Smooth muscle cell (in vitro differentiated cells): ENCODE results near the gene GPC6. TPM values are rescaled to one million over a fixed set of nuclear protein-coding genes. Genes with fewer than 3 reads are reported as not detected.
"Not testable (repeated sequence)": the region's sequence is repeated elsewhere in the genome, so short reads cannot be mapped to it uniquely, and the experiment has no call there.

Source experiments
- DNase-seq: peaks from one replicate; lab custom pipeline; 2025; ENCODE audit not compliant: unreplicated experiment; lab: John Stamatoyannopoulos, UW
- H2AFZ ChIP-seq: fragments of 200-600 bp; sonication (generic); 2 replicates; pipeline ENCODE4 v1.6.0; 2016; ENCODE audit warnings: antibody characterized with exemption, low read depth, mild to moderate bottlenecking
- H3F3A ChIP-seq: fragments of 200-600 bp; sonication (generic); 2 replicates; pipeline ENCODE4 v1.6.0; 2017; ENCODE audit warnings: antibody characterized with exemption, low read depth
- H3K27ac ChIP-seq: fragments of 200-600 bp; sonication (generic); 2 replicates; pipeline ENCODE4 v1.5.1; 2016; ENCODE audit warnings: low read depth, mild to moderate bottlenecking
- H3K27me3 ChIP-seq: fragments of 200-600 bp; sonication (generic); 2 replicates; pipeline ENCODE4 v1.6.1; 2016; ENCODE audit warnings: low read depth, mild to moderate bottlenecking
- H3K36me3 ChIP-seq: fragments of 200-600 bp; sonication (generic); 2 replicates; pipeline ENCODE4 v1.5.1; 2016; ENCODE audit warnings: low read depth
- H3K4me1 ChIP-seq: fragments of 200-600 bp; sonication (generic); 2 replicates; pipeline ENCODE4 v1.5.1; 2016; ENCODE audit warnings: low read depth
- H3K4me2 ChIP-seq: fragments of 200-600 bp; sonication (generic); 2 replicates; pipeline ENCODE4 v1.6.0; 2016; ENCODE audit warnings: mild to moderate bottlenecking
- H3K4me3 ChIP-seq: fragments of 200-600 bp; sonication (generic); 2 replicates; pipeline ENCODE4 v1.5.1; 2016; ENCODE audit warnings: mild to moderate bottlenecking
- H3K79me2 ChIP-seq: fragments of 200-600 bp; sonication (generic); 2 replicates; pipeline ENCODE4 v1.6.0; 2016; ENCODE audit warnings: low read depth, mild to moderate bottlenecking
- H3K9ac ChIP-seq: fragments of 200-600 bp; sonication (generic); 2 replicates; pipeline ENCODE4 v1.6.0; 2016; ENCODE audit warnings: low read depth
- H3K9me3 ChIP-seq: fragments of 200-600 bp; sonication (generic); replicated peaks from 2 replicates; pipeline ENCODE4 v1.5.1; 2016; ENCODE audit warnings: low read depth
- H4K20me1 ChIP-seq: fragments of 200-600 bp; sonication (generic); 2 replicates; pipeline ENCODE4 v1.6.0; 2016; ENCODE audit warnings: low read depth
- CTCF ChIP-seq: fragments of 200-600 bp; sonication (generic); IDR thresholded peaks from 2 replicates; pipeline ENCODE4 v1.5.1; 2017; ENCODE audit warnings: borderline replicate concordance, mild to moderate bottlenecking, antibody characterized with exemption; ENCODE audit not compliant: insufficient read depth, poor library complexity, severe bottlenecking
- WGBS: methylation state at CpG from one replicate; pipeline ENCODE4 v1.1.7; 2016; ENCODE audit warnings: low lambda C conversion rate; 5-methylcytosine and 5-hydroxymethylcytosine counted together
- polyA plus RNA-seq: library from polyadenylated mRNA; unstranded; fragments of >200 nt; fragmentation: Nextera tagmentation; extraction: Ambion mirVana; gene quantifications from 2 replicates; pipeline ENCODE4 v1.2.1, GENCODE V29; 2016
- total RNA-seq: library from RNA; depleted of rRNA; stranded (reverse); fragments of >200 nt; gene quantifications from 2 replicates; pipeline ENCODE4 v1.2.3, GENCODE V29; 2014

GPC6 gene
- total and polyA plus RNA-seq, 2 experiments from 2014 or later: 19.7 to 68.5 TPM

- H3K9ac ChIP-seq: no peak overlapping the region
- H3K4me3 ChIP-seq: no peak overlapping the region
- no peak for DNase-seq
- no peak overlapping the region for H2AFZ ChIP-seq
- H3K27ac ChIP-seq: no peak overlapping the region
- no peak for TF ChIP-seq CTCF
- H3F3A ChIP-seq: no peaks in the 10 kb centered on the region
- no peaks in the 10 kb centered on the region for H4K20me1 ChIP-seq
- H3K4me2 ChIP-seq: no peak overlapping the region
- H3K79me2 ChIP-seq: no peaks in the 10 kb centered on the region
- 68% methylated on average over 3 of the region's 3 CpGs for WGBS
- H3K4me1 ChIP-seq: peaks cover 6% of the 10 kb centered on the region
- no peaks in the 10 kb centered on the region for H3K36me3 ChIP-seq
- H3K27me3 ChIP-seq: no peaks in the 10 kb centered on the region
- no peaks in the 10 kb centered on the region for H3K9me3 ChIP-seq
Measured at GRCh38 chr13:94296471-94296870, 1069.9 kb downstream of the GPC6 start.

GRCh38 chr13:94298346-94298745 is 1071.7 kb downstream of the GPC6 start:
- no peak overlapping the region for H3K27ac ChIP-seq
- H3K27me3 ChIP-seq: no peaks in the 10 kb centered on the region
- H3K36me3 ChIP-seq: no peaks in the 10 kb centered on the region
- peaks cover 6% of the 10 kb centered on the region for H3K4me1 ChIP-seq
- H3K4me3 ChIP-seq: no peak overlapping the region
- no peak overlapping the region for H3K9ac ChIP-seq
- H3K79me2 ChIP-seq: no peaks in the 10 kb centered on the region
- 69% methylated on average over 4 of the region's 4 CpGs for WGBS
- no peaks in the 10 kb centered on the region for H4K20me1 ChIP-seq
- no peak overlapping the region for H3K4me2 ChIP-seq
- no peak for TF ChIP-seq CTCF
- no peak overlapping the region for H2AFZ ChIP-seq
- no peaks in the 10 kb centered on the region for H3K9me3 ChIP-seq
- no peak for DNase-seq
- H3F3A ChIP-seq: no peaks in the 10 kb centered on the region

- H3K27ac ChIP-seq: no peak overlapping the region
- 64% methylated on average over 4 of the region's 4 CpGs for WGBS
- no peak overlapping the region for H3K9ac ChIP-seq
- H3K27me3 ChIP-seq: no peaks in the 10 kb centered on the region
- no peak for DNase-seq
- no peaks in the 10 kb centered on the region for H4K20me1 ChIP-seq
- no peaks in the 10 kb centered on the region for H3K36me3 ChIP-seq
- H2AFZ ChIP-seq: no peak overlapping the region
- H3K79me2 ChIP-seq: no peaks in the 10 kb centered on the region
- no peak overlapping the region for H3K4me2 ChIP-seq
- TF ChIP-seq CTCF: no peak
- no peak overlapping the region for H3K4me3 ChIP-seq
- H3K4me1 ChIP-seq: peaks cover 6% of the 10 kb centered on the region
- H3F3A ChIP-seq: no peaks in the 10 kb centered on the region
- no peaks in the 10 kb centered on the region for H3K9me3 ChIP-seq
Measured at GRCh38 chr13:94300401-94300800, 1073.8 kb downstream of the GPC6 start.

GRCh38 chr13:94301487-94301886 is 1074.9 kb downstream of the GPC6 start:
- Histone ChIP-seq H3K9me3 (no peaks in the 10 kb centered on the region), H3F3A (no peaks in the 10 kb centered on the region), H3K9ac (no peak overlapping the region), H2AFZ (no peak overlapping the region), H3K4me1 (peaks cover 6% of the 10 kb centered on the region), H3K36me3 (no peaks in the 10 kb centered on the region), H3K79me2 (no peaks in the 10 kb centered on the region), H3K4me3 (no peak overlapping the region), H3K4me2 (no peak overlapping the region), H4K20me1 (no peaks in the 10 kb centered on the region), H3K27me3 (no peaks in the 10 kb centered on the region), H3K27ac (no peak overlapping the region)
- no peak for TF ChIP-seq CTCF
- 100% methylated on average over 1 of the region's 1 CpG for WGBS
- no peak for DNase-seq

GRCh38 chr13:94302847-94303565 is 1076.4 kb downstream of the GPC6 start:
- H2AFZ ChIP-seq, H4K20me1 ChIP-seq, H3K4me2 ChIP-seq, H3K4me3 ChIP-seq, H3K36me3 ChIP-seq, H3K27ac ChIP-seq, H3K9ac ChIP-seq, H3F3A ChIP-seq, DNase-seq, H3K79me2 ChIP-seq, H3K4me1 ChIP-seq, H3K27me3 ChIP-seq, H3K9me3 ChIP-seq: not testable (repeated sequence)
- 78% methylated on average over 20 of the region's 20 CpGs for WGBS
